Amniotic stem cell (primary cell): ENCODE data around the gene TMEM179.

Experiments used
- DNase-seq: peaks from one replicate; lab custom pipeline; 2025; lab: John Stamatoyannopoulos, UW

TMEM179 gene

GRCh38 chr14:104598910-104599273 lies 5.7 kb downstream of the TMEM179 start:
- DNase-seq = no peak

GRCh38 chr14:104598039-104598909 lies 6.3 kb downstream of the TMEM179 start:
- no peak for DNase-seq

- DNase-seq = no peak
Observed at GRCh38 chr14:104597576-104597975, 7.0 kb downstream of the TMEM179 start.

- no peak for DNase-seq
Observed at GRCh38 chr14:104596927-104597351, 7.6 kb downstream of the TMEM179 start.

- no peak for DNase-seq
Observed at GRCh38 chr14:104596451-104596918, 8.1 kb downstream of the TMEM179 start.

- DNase-seq = no peak
Observed at GRCh38 chr14:104595911-104596450, 8.6 kb downstream of the TMEM179 start.

GRCh38 chr14:104595116-104595675 lies 9.4 kb downstream of the TMEM179 start:
- DNase-seq = no peak

- no peak for DNase-seq
Observed at GRCh38 chr14:104594310-104595046, 10.1 kb downstream of the TMEM179 start.

- DNase-seq = no peak
Observed at GRCh38 chr14:104593710-104594136, 10.8 kb downstream of the TMEM179 start.

GRCh38 chr14:104593241-104593701 lies 11.3 kb downstream of the TMEM179 start:
- DNase-seq = no peak

GRCh38 chr14:104592785-104593184 lies 11.8 kb downstream of the TMEM179 start:
- DNase-seq = no peak

GRCh38 chr14:104592292-104592672 lies 12.3 kb downstream of the TMEM179 start:
- no peak for DNase-seq

- DNase-seq = no peak
Observed at GRCh38 chr14:104591506-104592291, 12.9 kb downstream of the TMEM179 start.

- DNase-seq = no peak
Observed at GRCh38 chr14:104591031-104591430, 13.5 kb downstream of the TMEM179 start.

GRCh38 chr14:104590240-104590965 lies 14.2 kb downstream of the TMEM179 start:
- DNase-seq = no peak

- DNase-seq = no peak
Observed at GRCh38 chr14:104589338-104590195, 15.0 kb downstream of the TMEM179 start.

- DNase-seq = no peak
Observed at GRCh38 chr14:104588066-104588857, 16.3 kb downstream of the TMEM179 start.

GRCh38 chr14:104587641-104588040 lies 16.9 kb downstream of the TMEM179 start:
- no peak for DNase-seq
